Adrenal gland (tissue), 5 donors: ENCODE results near the gene FZR1.

Source experiments
- CTCF ChIP-seq, 6 experiments: fragments of 450-650 bp in 4 of 6; fragments of 200-600 bp in 2 of 6; sonication (generic) in 1 of 6; IDR thresholded peaks; 1 replicate in 5 of 6; 2 replicates in 1 of 6; pipeline versions ENCODE4 v1.5.1 to v1.8.0; 2016 to 2021; ENCODE audit warnings: antibody characterized with exemption in 6 of 6, mild to moderate bottlenecking in 2 of 6, moderate library complexity in 1 of 6
- POLR2A ChIP-seq, 2 donors: fragments of 450-650 bp; IDR thresholded peaks; one replicate each; pipeline ENCODE4 v1.6.1; 2017; ENCODE audit warnings: antibody characterized with exemption in 2 of 2, mild to moderate bottlenecking in 2 of 2, moderate library complexity in 1 of 2
- donor health status: DM: no; HTN: no; CAD: no.

- TF ChIP-seq CTCF (IDR thresholded peaks at IDR 0.05) (no peak), POLR2A (IDR thresholded peaks at IDR 0.05) (no peak)
These were observed 57.8 kb downstream of the FZR1 start for GRCh38 chr19:3563709-3564524.
